A549 treated with CORT108297 at 1 μM for 4 hours (cell line): Measurements from ENCODE around the gene CAPS. TPM values are rescaled to one million over a fixed set of nuclear protein-coding genes. Genes with fewer than 3 reads are reported as not detected.

Experiments
- total RNA-seq: library from RNA; stranded (reverse); fragments of 200-300 nt; extraction: Qiagen RNA extraction; gene quantifications from 5 replicates; pipeline ENCODE4 v1.2.3, GENCODE V29; 2022

The CAPS gene
- total RNA-seq: 0.47 to 1.2 TPM (median 1.2 TPM) in 5 replicates

GRCh38 chr19:5913739-5914357, at the start of gene CAPS:
CAPS (plus strand) TSS chr19:5914254; CDS start chr19:5914407, 153 bp downstream.

GRCh38 chr19:5903624-5904351, 10.3 kb upstream of the CAPS start, which contains the start of gene NDUFA11:
NDUFA11 (minus strand) TSS chr19:5903790; CDS start chr19:5903708, 82 bp downstream.

GRCh38 chr19:5904352-5905113, 9.5 kb upstream of the CAPS start, which contains the start of gene VMAC:
VMAC (plus strand) TSS chr19:5904872; CDS start chr19:5904891, 19 bp downstream.

Other genes starting within 250 kb of the CAPS start
- gene MICOS13, start 233.7 kb upstream of the CAPS start, total RNA-seq: 49.1 to 75.8 TPM (median 67.3 TPM) in 5 replicates
- 3.6 to 5.2 TPM (median 4.8 TPM) in 5 replicates for gene HSD11B1L, start 233.2 kb upstream of the CAPS start, total RNA-seq
- 708 to 894 TPM (median 738 TPM) in 5 replicates for gene RPL36, start 224.0 kb upstream of the CAPS start, total RNA-seq
- 48.6 to 64.9 TPM (median 62.2 TPM) in 5 replicates for gene LONP1, start 194.1 kb upstream of the CAPS start, total RNA-seq
- 0.08 TPM in 1 of 5 replicates, not detected in the others for gene CATSPERD, start 193.6 kb upstream of the CAPS start, total RNA-seq
- gene PRR22, start 129.5 kb upstream of the CAPS start, total RNA-seq: 2.1 to 3.3 TPM (median 2.9 TPM) in 5 replicates
- gene DUS3L, start 123.1 kb upstream of the CAPS start, total RNA-seq: 30.3 to 35.2 TPM (median 33.8 TPM) in 5 replicates
- gene NRTN, start 109.2 kb upstream of the CAPS start, total RNA-seq: 0.27 to 0.89 TPM (median 0.48 TPM) in 5 replicates
- gene FUT6, start 74.6 kb upstream of the CAPS start, total RNA-seq: not detected in 5 replicates
- gene FUT3, start 62.8 kb upstream of the CAPS start, total RNA-seq: 0.06 TPM in 2 of 5 replicates, not detected in the others
- not detected in 5 replicates for gene FUT5, start 43.7 kb upstream of the CAPS start, total RNA-seq
- gene NDUFA11, start 10.5 kb upstream of the CAPS start, total RNA-seq: 194 to 311 TPM (median 301 TPM) in 5 replicates
- 0.34 to 0.66 TPM (median 0.49 TPM) in 5 replicates for gene VMAC, start 9.4 kb upstream of the CAPS start, total RNA-seq
- 41.3 to 46.3 TPM (median 42.2 TPM) in 5 replicates for gene RANBP3, start 63.9 kb downstream of the CAPS start, total RNA-seq
- 4.1 to 8.3 TPM (median 7.2 TPM) in 5 replicates for gene RFX2, start 196.2 kb downstream of the CAPS start, total RNA-seq
- not detected in 5 replicates for gene ACSBG2, start 221.4 kb downstream of the CAPS start, total RNA-seq